NCI-H1694 treated with DMSO at 0.1 percent for 48 hours (cell line): ENCODE results near the gene TTLL4.

Experiments
- DNase-seq: peaks from one replicate; lab custom pipeline; 2025; lab: John Stamatoyannopoulos, UW

The TTLL4 gene

DNA sequence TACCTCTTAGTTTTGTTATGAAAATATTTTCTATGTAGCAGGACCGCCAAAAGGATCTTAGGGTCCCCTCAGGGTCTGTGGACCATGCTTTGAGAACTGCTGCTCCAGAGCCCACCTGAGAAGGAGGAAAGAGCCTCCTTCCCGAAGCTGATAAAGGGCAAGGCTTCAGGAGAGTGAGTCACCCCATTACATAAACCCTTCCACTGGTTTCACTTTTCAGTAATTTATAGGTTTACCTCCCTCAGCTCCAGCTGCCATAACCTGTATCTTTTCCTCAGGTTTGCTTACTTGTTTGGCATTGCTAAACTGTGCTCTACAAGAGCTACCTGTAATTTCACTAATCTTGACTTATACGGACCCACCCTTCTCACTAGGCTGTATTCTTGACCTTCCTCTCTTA lies 6.6 kb downstream of the TTLL4 start:
- DNase-seq: no peak

- no peak for DNase-seq
Measured at GRCh38 chr2:218718058-218718457, 7.4 kb downstream of the TTLL4 start.

DNA sequence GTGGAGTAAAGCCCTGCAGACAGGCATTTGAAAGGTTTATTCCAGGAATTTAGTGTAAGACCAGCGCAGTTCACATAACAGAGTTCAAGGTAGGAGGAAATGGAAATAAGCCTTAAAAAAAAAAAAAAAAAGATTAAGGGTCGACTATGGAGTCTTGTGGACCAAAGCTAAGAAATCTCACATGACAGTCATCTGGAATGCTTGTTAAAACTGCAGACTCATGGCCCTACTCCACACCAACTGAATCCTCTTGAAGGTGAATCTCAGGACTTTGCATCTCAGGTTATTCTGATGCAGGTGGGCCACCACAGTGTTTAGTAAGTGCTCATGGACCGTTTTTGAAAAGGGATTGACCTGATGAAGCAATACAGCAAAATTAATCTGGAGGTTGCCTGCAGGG lies 8.8 kb downstream of the TTLL4 start:
- DNase-seq: no peak

DNA sequence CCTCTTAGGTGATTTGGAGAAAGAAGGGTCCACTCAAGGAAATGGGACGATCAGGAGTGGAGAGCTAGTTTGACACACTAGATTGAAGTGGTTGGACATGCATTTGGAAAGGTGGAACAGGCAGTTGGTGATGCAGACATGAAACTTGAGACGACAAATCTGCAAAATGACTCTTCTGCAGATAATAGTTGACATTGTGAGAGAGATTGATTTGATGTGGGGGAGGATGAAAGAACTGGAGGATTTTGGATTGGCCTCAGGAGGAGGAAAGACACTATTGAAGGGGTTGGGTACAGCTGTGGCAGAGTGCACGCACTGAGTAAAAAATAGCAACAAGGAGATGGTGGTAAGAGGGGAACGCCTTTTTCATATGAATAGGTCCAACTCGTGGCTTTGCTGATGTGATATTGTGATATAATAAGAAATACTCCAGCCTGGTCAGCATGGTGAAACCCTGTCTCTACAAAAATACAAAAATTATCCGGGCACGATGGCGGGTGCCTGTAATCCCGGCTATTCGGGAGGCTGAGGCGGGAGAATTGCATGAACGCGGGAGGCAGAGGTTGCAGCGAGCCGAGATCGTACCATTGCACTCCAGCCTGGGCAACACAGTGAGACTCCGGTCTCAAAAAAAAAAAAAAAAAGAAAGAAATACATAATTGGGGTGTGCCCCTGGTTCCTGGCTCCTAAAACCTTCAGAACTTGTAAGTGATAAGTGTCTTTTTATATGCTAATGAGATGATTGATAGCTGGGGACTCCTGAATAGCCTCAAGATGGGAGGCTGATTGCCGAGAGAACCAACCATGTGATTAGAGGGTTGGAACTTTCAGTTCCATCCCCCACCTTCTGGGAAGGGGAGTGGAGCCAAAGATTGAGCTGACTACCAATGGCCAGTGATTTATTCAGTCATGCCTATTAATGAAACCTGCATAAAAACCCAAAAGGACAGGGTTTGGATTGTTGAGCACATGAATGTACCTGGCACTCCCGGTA lies 9.7 kb downstream of the TTLL4 start:
- no peak for DNase-seq

GRCh38 chr2:218721488-218721887 lies 10.9 kb downstream of the TTLL4 start:
- DNase-seq: no peak

GRCh38 chr2:218721934-218722333 lies 11.3 kb downstream of the TTLL4 start:
- DNase-seq: no peak

DNA sequence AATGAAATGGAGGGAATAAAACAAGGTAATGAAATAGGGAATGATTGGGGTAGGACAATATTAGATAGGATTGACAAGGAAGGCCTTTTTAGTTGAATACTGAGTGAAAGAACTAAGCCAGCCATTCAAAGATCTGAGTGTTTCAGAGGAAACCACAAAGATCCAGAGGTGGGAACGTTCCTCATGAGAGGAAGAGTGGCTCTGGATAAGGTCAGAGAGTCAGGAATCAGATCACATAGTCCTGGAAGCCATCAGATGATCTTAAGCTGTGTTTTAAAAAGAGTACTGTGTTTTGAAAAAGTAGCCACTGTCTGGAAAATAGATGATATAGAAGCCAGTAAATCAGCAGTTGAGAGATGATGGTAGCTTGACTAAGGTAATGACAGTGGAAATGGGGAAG lies 11.8 kb downstream of the TTLL4 start:
- no peak for DNase-seq

- DNase-seq: no peak
Measured at GRCh38 chr2:218722876-218723785, 12.5 kb downstream of the TTLL4 start.

- no peak for DNase-seq
Measured at GRCh38 chr2:218726004-218726574, 15.5 kb downstream of the TTLL4 start.

- DNase-seq: no peak
Measured at GRCh38 chr2:218727502-218728165, 17.0 kb downstream of the TTLL4 start.

DNA sequence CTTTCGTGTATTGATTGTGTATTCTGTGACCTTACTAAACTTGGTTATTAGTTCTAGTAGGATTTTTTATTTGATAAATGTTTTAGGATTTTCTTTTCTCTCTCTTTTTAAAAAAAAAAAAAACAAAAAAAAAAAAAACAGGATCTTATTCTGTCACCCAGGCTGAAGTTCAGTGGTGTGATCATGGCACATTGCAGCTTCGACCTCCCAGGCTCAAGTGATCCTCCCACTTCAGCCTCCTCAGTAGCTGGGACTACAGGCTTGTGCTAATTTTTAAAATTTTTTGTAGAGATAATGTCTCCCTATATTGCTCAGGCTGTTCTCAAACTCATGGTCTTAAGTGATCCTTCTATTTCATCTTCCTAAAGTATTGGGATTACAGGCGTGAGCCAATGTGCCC lies 19.0 kb downstream of the TTLL4 start:
- no peak for DNase-seq

DNA sequence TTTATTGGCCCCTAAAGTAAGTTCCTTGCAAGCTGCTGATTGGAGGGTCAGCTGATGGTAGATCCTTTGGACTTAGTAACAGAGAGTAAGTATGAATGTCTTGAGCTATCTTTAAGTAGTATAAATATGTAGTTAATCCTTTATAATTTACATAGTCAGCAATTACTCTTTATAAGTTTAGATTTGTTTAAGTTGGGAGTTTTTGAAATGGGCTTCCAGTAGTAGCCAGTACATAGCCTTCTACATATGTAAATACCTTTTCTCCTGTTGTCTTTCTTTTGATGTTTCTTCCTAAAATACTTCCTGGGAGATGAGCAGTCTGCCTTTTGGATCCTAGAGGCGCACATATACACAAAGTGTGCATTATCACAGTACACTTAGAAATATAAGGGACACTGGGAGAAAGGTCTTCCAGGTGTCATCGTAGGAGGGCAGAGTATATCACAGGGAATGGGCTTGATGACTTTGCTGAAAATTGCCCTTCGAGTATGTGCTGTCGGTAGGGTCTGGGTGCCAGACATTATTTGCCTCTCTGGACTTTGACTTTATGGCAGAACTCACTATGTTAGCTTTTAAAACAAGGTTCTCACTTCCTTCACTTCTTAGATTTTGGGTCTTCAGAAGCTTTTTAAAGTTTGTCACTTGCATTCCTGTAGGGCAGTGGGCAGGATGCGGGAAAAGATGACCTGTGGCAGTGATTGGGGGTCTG lies 21.6 kb downstream of the TTLL4 start:
- no peak for DNase-seq

GRCh38 chr2:218732761-218733158 lies 22.1 kb downstream of the TTLL4 start:
- no peak for DNase-seq

DNA sequence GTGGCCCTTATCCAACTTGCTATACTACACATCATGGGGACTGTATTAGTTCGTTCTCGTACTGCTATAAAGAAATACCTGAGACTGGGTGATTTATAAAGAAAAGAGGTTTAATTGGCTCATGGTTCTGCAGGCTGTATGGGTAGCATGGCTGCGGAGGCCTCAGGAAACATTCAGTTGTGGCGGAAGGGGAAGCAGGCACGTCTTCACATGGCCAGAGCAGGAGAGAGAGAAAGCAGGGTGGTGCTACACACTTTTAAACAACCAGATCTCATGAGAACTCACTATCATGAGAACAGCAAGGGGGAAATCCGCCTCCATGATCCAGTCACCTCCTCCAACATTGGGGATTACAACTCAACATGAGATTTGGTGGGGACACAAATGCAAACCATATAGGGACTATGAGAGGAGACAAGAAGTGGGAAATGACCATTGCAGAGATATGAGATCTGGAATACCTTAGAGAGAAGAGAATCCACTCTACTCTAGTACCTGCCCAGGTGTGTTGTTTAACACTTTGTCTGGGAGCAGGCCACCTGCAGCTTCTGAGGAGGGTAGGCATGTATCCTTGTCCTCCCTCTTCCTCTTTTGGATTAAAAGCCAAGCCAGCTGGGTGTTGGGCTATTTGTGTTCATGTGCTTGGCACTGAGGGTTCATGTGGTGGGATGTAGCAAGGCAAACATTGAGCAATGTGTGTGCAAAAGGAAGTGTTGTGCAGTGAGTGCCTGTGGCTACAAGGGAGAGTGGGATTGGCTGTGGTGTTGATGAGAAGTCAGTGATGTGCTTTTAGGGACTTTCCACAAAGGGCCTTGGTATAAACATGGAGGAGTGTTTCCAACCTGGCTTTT lies 22.8 kb downstream of the TTLL4 start:
- no peak for DNase-seq

DNA sequence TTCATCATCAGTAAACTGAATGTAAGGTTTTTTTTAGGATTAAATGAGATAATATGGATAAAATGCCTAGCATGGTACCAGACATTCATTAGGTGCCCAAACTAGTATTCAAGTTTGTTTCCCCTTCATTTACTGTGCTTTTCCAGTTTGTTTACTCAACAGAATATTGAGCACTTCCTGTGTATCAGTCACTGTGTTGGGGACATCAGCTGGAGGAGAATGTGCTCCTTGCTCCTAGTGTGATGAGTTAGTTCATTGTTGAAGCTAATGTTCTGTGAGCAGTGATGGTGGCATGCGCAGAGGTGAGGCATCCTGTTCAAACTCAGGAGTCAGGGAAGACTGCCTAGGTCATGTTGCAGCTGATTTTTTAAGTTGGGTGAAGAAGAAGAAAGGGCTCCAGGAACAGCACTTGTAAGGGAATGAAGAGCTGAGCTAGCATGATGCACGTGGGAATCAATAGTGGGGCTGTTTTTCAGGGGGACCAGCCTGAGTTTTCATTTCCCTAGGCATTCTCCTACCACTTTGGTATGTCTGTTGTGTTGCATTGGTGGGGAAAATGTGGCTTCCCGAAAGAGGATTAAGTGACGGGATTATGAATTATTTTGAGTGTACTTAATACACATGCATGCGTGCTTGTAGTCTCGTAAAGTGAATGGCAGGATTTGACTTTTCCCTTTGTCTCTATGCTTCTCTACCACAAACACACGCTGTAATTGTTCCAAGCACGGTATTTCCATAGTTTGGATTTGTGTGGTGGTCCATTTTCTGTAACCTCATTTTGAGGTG lies 23.7 kb downstream of the TTLL4 start:
- DNase-seq: no peak

DNA sequence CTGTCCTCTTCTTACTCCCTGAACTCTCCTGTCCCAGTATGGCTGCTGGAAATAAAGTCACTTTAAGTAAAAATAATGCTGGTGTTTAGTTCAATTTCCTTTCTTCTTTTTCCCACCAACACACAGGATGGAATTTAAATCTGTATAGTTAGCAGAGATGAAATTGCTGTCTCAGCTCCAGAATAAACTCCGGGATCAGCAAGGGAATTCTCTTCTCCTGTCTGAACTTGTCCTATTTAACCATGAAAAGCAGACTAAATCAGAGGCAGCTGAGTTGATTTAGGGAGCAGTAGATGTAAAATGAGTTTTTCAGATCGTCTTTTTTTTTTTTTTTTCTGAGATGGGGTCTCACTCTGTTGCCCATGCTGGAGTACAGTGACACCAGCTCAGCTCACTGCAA lies 25.9 kb downstream of the TTLL4 start:
- no peak for DNase-seq

GRCh38 chr2:218743068-218743467 lies 32.4 kb downstream of the TTLL4 start:
- no peak for DNase-seq

- DNase-seq: no peak
Measured at GRCh38 chr2:218744615-218745014, 34.0 kb downstream of the TTLL4 start.

GRCh38 chr2:218745160-218745558 lies 34.5 kb downstream of the TTLL4 start:
- DNase-seq: no peak
